ENCODE data around the gene ZNF423. TPM values are rescaled to one million over a fixed set of nuclear protein-coding genes. Genes with fewer than 3 reads are reported as not detected.

The ZNF423 gene
- total RNA-seq, 6 experiments from 2014 or later, result 0.43 to 1.2 (median 0.89) TPM

GRCh38 chr16:49900875-49901274, 45.0 kb upstream of the ZNF423 start:
- no peak for TF ChIP-seq POLR2A (IDR thresholded peaks at IDR 0.05)
- TF ChIP-seq, protein P1, sequence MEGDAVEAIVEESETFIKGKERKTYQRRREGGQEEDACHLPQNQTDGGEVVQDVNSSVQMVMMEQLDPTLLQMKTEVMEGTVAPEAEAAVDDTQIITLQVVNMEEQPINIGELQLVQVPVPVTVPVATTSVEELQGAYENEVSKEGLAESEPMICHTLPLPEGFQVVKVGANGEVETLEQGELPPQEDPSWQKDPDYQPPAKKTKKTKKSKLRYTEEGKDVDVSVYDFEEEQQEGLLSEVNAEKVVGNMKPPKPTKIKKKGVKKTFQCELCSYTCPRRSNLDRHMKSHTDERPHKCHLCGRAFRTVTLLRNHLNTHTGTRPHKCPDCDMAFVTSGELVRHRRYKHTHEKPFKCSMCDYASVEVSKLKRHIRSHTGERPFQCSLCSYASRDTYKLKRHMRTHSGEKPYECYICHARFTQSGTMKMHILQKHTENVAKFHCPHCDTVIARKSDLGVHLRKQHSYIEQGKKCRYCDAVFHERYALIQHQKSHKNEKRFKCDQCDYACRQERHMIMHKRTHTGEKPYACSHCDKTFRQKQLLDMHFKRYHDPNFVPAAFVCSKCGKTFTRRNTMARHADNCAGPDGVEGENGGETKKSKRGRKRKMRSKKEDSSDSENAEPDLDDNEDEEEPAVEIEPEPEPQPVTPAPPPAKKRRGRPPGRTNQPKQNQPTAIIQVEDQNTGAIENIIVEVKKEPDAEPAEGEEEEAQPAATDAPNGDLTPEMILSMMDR (IDR thresholded peaks at IDR 0.05), result no peak
- Histone ChIP-seq H3K9me3 (no peaks in the 10 kb centered on the region), H3K27me3 (no peaks in the 10 kb centered on the region), H3K4me1 (no peaks in the 10 kb centered on the region), H3K36me3 (no peaks in the 10 kb centered on the region), H3K4me3 (no peak overlapping the region), H3K27ac (no peak overlapping the region)
- WGBS (ENCODE audit: insufficient coverage, low coverage, low lambda C conversion rate, missing lambda C conversion rate), result 88% methylated on average over 4 of the region's 7 CpGs
- intact Hi-C loops (cut with DNase I), result no loop called here
- ATAC-seq (no peak), DNase-seq (no peak)

DNA sequence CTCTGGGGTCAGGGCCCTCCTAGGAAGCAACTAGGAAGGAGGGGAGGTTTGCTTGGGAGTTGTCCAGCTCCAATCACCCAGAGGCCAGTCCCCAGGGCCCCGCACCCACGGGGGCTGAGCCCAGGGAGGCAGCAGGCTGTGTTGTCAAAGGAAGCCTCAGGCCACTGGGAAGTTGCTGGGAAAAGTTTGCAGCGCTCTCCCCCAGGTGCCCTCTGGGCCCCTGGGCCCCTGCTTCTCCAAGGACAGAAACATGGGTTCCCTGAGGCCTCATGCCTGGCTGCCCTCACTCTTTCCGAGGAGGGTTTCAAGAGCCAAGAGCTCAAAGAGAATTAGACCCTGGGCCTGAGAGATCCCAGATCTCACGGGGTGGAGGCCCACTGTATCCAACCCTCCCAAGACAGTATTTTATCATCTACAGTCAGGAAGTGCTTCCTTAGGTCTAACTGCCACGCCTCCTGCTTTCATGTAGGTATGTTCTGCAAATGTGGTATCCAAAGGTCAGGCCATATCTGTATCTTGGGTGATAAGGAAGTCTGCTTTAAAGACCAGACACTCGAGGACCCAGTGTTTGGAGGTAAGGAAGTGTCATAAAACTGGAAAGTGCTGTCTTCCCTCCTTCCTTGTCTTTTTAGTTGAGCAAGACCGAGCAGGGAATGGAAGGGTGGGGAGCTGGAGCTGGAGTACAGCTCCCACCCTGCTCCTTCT, 44.2 kb upstream of the ZNF423 start:
- no peaks in the 10 kb centered on the region for H3K9me3 ChIP-seq
- H3K36me3 ChIP-seq, result no peaks in the 10 kb centered on the region
- no peaks in the 10 kb centered on the region for H3K4me1 ChIP-seq
- H3K27ac ChIP-seq, result no peak overlapping the region
- no peaks in the 10 kb centered on the region for H3K27me3 ChIP-seq
- ATAC-seq, result no peak
- intact Hi-C loops (cut with DNase I), result no loop called here
- WGBS (ENCODE audit: insufficient coverage, low coverage, low lambda C conversion rate, missing lambda C conversion rate), result 50% methylated on average over 3 of the region's 8 CpGs
- no peak for TF ChIP-seq POLR2A (IDR thresholded peaks at IDR 0.05)
- TF ChIP-seq, protein P1 (IDR thresholded peaks at IDR 0.05), result no peak
- no peak overlapping the region for H3K4me3 ChIP-seq
- no peak for DNase-seq

GRCh38 chr16:49896447-49896964, 40.6 kb upstream of the ZNF423 start:
- no peaks in the 10 kb centered on the region for H3K36me3 ChIP-seq
- ATAC-seq (no peak), DNase-seq (no peak)
- intact Hi-C loops (cut with DNase I), result no loop called here
- no peak overlapping the region for H3K4me3 ChIP-seq
- H3K9me3 ChIP-seq, result no peaks in the 10 kb centered on the region
- WGBS (ENCODE audit: insufficient coverage, low coverage, low lambda C conversion rate, missing lambda C conversion rate), result 88% methylated on average over 4 of the region's 12 CpGs
- H3K4me1 ChIP-seq, result no peaks in the 10 kb centered on the region
- H3K27me3 ChIP-seq, result no peaks in the 10 kb centered on the region
- no peak for TF ChIP-seq POLR2A (IDR thresholded peaks at IDR 0.05)
- TF ChIP-seq, protein P1 (IDR thresholded peaks at IDR 0.05), result no peak
- H3K27ac ChIP-seq, result no peak overlapping the region

DNA sequence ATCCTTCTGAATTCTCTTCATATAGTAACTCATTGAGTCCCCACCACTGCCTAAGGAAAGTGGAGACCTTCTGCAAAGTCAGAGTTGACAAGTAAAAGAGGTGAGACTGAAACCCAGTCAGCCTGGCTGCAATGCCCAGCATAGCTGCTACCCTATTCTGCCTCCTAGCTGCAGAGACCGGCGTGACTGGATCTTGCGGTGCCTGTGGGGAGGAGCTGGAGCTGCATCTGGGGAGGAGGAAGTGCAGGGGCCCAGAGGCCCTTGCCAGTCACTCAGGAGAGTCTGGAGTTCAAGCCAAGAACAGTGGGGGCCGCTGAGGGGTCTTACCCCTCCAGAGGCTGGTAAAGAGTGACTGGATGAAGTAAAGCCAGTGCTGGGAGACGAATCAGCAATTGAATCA, 35.0 kb upstream of the ZNF423 start:
- WGBS (ENCODE audit: insufficient coverage, low coverage, low lambda C conversion rate, missing lambda C conversion rate), result 40% methylated on average over 4 of the region's 5 CpGs
- no peaks in the 10 kb centered on the region for H3K36me3 ChIP-seq
- peak in 1 of 3 donors; percentile 51 for DNase-seq
- no peak overlapping the region for H3K4me3 ChIP-seq
- no peaks in the 10 kb centered on the region for H3K9me3 ChIP-seq
- H3K4me1 ChIP-seq, result no peaks in the 10 kb centered on the region
- peak in 3 of 4 donors; percentile 57 to 71 (median 60) for ATAC-seq
- no peaks in the 10 kb centered on the region for H3K27me3 ChIP-seq
- H3K27ac ChIP-seq, result no peak overlapping the region
- TF ChIP-seq POLR2A (IDR thresholded peaks at IDR 0.05), result no peak
- TF ChIP-seq, protein P1 (IDR thresholded peaks at IDR 0.05), result peak; percentile 17 to 46 (median 30)
- intact Hi-C loops (cut with DNase I), result no loop called here

Measured in right lobe of liver (tissue), 6 donors.